Measurements from ENCODE around the gene PATL2.

- TF ChIP-seq POLR2A (IDR thresholded peaks at IDR 0.05), result no peak
- TF ChIP-seq, protein P1, sequence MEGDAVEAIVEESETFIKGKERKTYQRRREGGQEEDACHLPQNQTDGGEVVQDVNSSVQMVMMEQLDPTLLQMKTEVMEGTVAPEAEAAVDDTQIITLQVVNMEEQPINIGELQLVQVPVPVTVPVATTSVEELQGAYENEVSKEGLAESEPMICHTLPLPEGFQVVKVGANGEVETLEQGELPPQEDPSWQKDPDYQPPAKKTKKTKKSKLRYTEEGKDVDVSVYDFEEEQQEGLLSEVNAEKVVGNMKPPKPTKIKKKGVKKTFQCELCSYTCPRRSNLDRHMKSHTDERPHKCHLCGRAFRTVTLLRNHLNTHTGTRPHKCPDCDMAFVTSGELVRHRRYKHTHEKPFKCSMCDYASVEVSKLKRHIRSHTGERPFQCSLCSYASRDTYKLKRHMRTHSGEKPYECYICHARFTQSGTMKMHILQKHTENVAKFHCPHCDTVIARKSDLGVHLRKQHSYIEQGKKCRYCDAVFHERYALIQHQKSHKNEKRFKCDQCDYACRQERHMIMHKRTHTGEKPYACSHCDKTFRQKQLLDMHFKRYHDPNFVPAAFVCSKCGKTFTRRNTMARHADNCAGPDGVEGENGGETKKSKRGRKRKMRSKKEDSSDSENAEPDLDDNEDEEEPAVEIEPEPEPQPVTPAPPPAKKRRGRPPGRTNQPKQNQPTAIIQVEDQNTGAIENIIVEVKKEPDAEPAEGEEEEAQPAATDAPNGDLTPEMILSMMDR (IDR thresholded peaks at IDR 0.05), result no peak
These were observed 52.1 kb downstream of the PATL2 start for GRCh38 chr15:44659056-44659455.
